NT2/D1 (cell line): ENCODE measurements around the gene SMIM24.

Experiments used
- DNase-seq: peaks from one replicate; pipeline ENCODE4 v3.0.0-alpha.2; 2011; ENCODE audit warnings: low read depth, low spot score
- H3K27me3 ChIP-seq: 2 replicates; pipeline ENCODE4 v1.6.0; 2011; ENCODE audit warnings: mild to moderate bottlenecking; ENCODE audit not compliant: insufficient read length, insufficient read depth
- H3K36me3 ChIP-seq: 2 replicates; pipeline ENCODE4 v1.6.1; 2011; ENCODE audit warnings: mild to moderate bottlenecking, low read length, mixed read lengths; ENCODE audit not compliant: insufficient read depth, insufficient read length
- H3K4me1 ChIP-seq: 2 replicates; pipeline ENCODE4 v1.5.1; 2011; ENCODE audit not compliant: insufficient read depth, insufficient read length
- H3K4me3 ChIP-seq: 2 replicates; pipeline ENCODE4 v1.5.1; 2011; ENCODE audit warnings: low read depth; ENCODE audit not compliant: insufficient read length
- H3K9ac ChIP-seq: 2 replicates; pipeline ENCODE4 v1.6.0; 2011; ENCODE audit warnings: low read depth; ENCODE audit not compliant: insufficient read length
- H3K9me3 ChIP-seq: 2 replicates; pipeline ENCODE4 v1.5.1; 2011; ENCODE audit warnings: mild to moderate bottlenecking, low read length; ENCODE audit not compliant: insufficient read depth
- SUZ12 ChIP-seq: IDR thresholded peaks from 2 replicates; pipeline ENCODE4 v1.6.1; 2011; ENCODE audit not compliant: insufficient read length, insufficient read depth; ENCODE audit errors: extremely low read depth
- YY1 ChIP-seq: IDR thresholded peaks from 2 replicates; pipeline ENCODE4 v1.6.1; 2011; ENCODE audit not compliant: insufficient read length, insufficient read depth
- ZNF274 ChIP-seq: IDR thresholded peaks from 2 replicates; pipeline ENCODE4 v1.6.1; 2011; ENCODE audit warnings: mild to moderate bottlenecking, low read depth, low read length

SMIM24 gene

DNA sequence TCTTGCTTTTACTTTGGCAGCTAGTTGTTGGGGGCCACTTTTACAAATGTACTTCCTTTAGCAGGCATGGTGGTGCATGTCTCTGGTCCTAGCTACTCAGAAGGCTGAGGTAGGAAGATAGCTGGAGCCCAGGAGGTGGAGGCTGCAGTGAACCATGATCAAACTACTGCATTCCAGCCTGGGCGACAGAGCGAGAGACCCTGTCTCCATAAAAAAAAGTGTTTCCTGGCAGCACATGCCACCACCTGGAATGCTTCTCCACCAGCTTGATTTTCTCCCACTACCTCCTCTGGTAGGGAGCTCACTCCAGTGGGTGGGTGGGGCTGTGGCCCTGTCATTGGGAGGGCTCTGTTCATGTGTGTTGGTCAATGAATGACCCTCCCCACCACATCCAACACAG, 38.3 kb upstream of the SMIM24 start:
- H3K9me3 ChIP-seq: no peaks in the 10 kb centered on the region
- no peak overlapping the region for H3K4me3 ChIP-seq
- TF ChIP-seq ZNF274: no peak
- no peak for TF ChIP-seq YY1
- no peak for TF ChIP-seq SUZ12
- H3K9ac ChIP-seq: peak overlapping the region; percentile 57
- H3K36me3 ChIP-seq: peaks cover 75% of the 10 kb centered on the region
- no peak for DNase-seq
- peaks cover 45% of the 10 kb centered on the region for H3K4me1 ChIP-seq
- no peaks in the 10 kb centered on the region for H3K27me3 ChIP-seq

DNA sequence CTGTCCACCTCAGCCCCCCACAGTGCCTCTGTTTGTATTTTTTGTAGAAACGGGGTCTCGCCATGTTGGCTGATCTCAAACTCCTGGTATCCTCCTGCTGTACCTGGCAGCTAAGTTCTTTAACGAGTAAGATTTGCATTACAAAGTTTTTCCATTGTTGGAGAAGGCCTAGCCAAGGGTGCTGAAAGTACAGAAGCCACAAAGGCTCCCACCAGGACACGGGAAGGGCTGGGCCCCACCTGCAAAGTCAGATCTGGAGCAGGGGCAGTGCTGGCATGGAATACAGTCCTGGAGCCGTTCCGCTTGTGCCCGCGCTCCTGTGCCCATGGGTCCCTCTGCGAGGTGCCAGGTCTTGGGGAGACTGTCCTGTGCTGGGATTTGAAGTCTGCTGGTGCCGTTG, 37.9 kb upstream of the SMIM24 start:
- Histone ChIP-seq H3K36me3 (peaks cover 75% of the 10 kb centered on the region), H3K9me3 (no peaks in the 10 kb centered on the region), H3K4me1 (peaks cover 48% of the 10 kb centered on the region), H3K27me3 (no peaks in the 10 kb centered on the region), H3K4me3 (no peak overlapping the region), H3K9ac (peak overlapping the region; percentile 57)
- TF ChIP-seq ZNF274 (no peak), SUZ12 (no peak), YY1 (no peak)
- peak; percentile 38 for DNase-seq

DNA sequence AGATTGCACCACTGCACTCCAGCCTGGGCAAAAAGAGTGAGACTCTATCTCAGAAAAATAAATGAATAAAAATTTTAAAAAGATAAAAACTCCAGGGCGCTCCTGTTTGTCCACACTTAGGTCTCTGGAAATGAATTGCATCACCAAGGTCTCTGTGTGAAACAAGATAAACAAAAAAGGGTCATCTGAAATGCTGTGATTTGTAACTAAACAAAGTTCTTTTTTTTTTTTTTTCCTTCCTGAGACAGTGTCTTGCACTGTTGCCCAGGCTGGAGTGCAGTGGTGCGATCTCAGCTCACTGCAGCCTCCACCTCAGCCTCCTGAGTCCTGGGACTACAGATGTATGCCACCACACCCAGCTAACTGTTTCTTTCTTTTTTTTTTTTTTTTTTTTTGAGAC, 37.3 kb upstream of the SMIM24 start:
- Histone ChIP-seq H3K4me3 (no peak overlapping the region), H3K27me3 (no peaks in the 10 kb centered on the region), H3K4me1 (peaks cover 51% of the 10 kb centered on the region), H3K36me3 (peaks cover 75% of the 10 kb centered on the region), H3K9ac (no peak overlapping the region), H3K9me3 (no peaks in the 10 kb centered on the region)
- TF ChIP-seq YY1: no peak
- no peak for TF ChIP-seq ZNF274
- no peak for TF ChIP-seq SUZ12
- no peak for DNase-seq

DNA sequence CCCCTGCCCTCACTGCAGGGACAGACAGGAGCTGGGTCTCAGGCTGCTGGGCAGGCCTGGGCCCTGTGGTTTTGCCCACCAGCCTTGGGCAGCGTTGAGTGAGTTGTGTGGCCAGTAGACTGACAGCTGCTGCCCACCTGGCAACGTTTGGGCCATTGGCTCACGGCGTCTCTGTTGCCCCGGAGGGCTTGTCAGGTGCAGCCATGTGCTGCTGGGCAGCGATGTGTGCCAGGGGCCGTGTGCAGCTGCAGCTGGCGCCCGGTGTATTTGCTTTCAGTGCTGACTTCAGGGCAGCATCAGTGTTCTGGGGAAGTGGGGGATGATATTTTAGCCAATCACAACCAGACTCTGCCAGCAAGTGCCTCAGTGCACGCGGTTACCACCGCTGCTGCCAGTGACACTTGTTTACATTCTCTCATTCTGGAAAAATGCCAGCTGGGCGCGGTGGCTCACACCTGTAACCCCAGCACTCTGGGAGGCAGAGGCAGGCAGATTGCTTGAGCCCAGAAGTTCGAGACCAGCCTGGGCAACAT, 36.4 kb upstream of the SMIM24 start:
- Histone ChIP-seq H3K36me3 (peaks cover 75% of the 10 kb centered on the region), H3K4me3 (no peak overlapping the region), H3K9me3 (no peaks in the 10 kb centered on the region), H3K9ac (peak overlapping the region; percentile 36), H3K4me1 (peaks cover 52% of the 10 kb centered on the region), H3K27me3 (no peaks in the 10 kb centered on the region)
- DNase-seq: no peak
- TF ChIP-seq ZNF274 (no peak), SUZ12 (no peak), YY1 (no peak)

DNA sequence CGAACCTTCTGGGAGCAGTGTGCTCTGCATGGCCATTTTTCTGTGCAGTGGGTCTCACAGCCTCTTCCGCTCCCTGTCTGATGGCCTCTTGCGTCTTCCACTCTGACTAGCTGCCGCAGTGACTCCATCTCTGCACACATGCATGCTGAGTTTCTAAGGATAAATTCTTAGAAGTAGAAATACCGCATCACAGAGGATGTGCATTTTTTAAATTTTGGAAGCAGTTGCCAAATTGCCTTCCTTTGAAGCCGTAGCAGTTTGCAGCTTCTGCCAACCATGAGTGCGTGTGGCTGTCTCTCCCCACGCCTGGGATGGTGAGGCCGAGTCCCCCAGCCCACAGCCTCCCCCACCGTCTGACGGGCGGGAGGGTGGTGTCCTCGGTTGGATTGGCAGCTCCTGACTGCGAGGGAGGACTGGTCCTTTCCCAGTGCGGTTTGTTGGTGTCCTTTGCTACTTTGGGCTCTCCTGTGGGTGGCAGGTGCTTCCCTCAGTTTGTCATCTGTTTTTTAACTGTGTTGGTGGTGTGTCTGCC, 35.6 kb upstream of the SMIM24 start:
- Histone ChIP-seq H3K36me3 (peaks cover 81% of the 10 kb centered on the region), H3K9me3 (no peaks in the 10 kb centered on the region), H3K4me3 (no peak overlapping the region), H3K4me1 (peaks cover 54% of the 10 kb centered on the region), H3K9ac (peak overlapping the region; percentile 9), H3K27me3 (no peaks in the 10 kb centered on the region)
- DNase-seq: no peak
- TF ChIP-seq YY1 (no peak), SUZ12 (no peak), ZNF274 (no peak)

DNA sequence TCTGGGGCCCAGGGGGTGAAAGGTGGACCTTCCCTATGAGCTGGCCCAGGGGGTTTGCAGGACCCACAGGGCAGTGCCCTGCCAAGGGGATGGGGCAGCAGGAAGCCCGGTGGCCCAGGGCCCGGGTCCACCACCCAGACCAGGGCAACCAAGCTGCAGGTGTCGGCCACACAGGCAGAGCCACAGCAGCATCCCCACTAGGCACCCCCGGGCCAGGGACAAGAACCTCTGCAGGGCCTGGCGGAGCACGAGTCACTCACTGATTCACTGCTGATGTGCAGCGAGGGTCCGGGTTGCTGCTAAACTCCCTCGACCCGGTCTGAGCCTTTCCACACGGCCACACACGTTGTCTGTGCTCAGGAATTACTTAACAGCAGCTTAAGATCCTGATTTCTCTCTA, 34.6 kb upstream of the SMIM24 start:
- Histone ChIP-seq H3K9me3 (no peaks in the 10 kb centered on the region), H3K4me3 (no peak overlapping the region), H3K4me1 (peaks cover 50% of the 10 kb centered on the region), H3K36me3 (peaks cover 81% of the 10 kb centered on the region), H3K27me3 (no peaks in the 10 kb centered on the region), H3K9ac (peak overlapping the region; percentile 17)
- no peak for DNase-seq
- no peak for TF ChIP-seq YY1
- TF ChIP-seq SUZ12: no peak
- no peak for TF ChIP-seq ZNF274

DNA sequence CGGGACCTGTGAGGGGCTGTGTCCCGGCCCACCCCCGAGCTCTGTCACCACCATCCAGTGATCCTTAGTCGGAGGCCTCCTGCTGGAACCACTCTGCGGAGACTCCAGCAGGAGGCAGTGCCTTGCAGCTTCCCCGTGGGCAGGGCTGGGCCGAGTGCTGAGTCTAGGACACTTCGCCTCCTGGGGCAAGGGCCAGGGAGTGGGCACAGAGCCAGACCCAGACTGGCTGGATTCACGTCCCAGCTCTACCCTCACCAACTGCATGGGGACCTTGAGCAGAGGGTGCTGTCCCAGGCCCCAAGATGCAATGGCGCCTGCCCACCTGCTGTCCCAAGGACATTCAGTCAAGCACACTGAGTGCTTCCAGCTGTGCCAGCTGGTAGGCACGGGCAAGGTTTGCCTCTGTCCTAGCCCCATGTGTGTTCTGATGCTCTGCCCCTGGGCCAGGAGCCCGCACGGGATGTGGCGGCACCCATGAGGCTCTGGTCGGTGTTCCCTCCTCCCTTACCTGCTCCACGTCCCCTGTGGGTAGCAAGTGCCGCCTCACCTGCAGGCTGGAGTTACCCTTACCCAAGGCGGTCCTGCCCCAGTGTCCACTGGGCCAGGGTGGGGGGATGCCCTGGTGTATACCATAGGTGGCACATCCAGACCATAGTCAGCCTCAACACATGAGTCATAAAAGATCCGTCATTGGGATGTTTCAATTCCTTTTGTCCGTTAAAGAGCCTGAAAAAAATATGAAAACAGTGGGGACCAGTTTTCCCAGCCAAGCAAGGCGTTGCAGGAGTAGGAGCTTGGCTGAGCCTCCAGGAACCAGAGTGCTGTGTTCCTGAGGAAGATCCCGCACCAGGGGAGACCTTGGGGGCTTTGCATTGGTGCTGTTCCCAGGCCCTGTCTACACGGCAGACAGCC, 33.2 kb upstream of the SMIM24 start:
- Histone ChIP-seq H3K9me3 (no peaks in the 10 kb centered on the region), H3K36me3 (peaks cover 80% of the 10 kb centered on the region), H3K9ac (no peak overlapping the region), H3K4me3 (no peak overlapping the region), H3K27me3 (no peaks in the 10 kb centered on the region), H3K4me1 (peaks cover 45% of the 10 kb centered on the region)
- TF ChIP-seq ZNF274 (no peak), YY1 (no peak), SUZ12 (no peak)
- DNase-seq: no peak
